ENCODE results near the gene KCND1. TPM values are rescaled to one million over a fixed set of nuclear protein-coding genes. Genes with fewer than 3 reads are reported as not detected.

Gene KCND1
- total and polyA plus RNA-seq, 2 experiments from 2014 or later, result 0.87 to 2.0 TPM

DNA sequence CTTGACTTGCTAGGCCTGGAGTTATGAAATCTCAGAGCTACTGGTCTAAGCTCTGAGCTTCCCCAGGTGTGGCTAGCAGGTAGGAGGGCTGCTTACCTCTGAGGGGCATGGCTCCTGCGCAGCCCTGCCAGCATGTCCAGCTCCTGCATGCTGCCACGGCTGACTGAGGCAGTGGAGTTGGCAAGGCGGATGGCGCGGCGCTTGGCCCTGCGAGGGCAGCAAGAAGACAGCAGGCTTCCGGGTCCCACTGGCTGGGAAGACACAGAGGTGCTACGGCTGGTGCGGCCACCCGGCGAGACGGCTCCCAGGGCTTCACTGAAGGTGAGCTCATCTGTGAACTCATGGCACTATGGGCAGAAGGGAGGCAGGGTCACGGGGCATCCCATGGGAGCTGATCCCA is 5.7 kb downstream of the KCND1 start:
- Histone ChIP-seq H3K36me3 (replicated peaks; ENCODE audit: insufficient read depth, low read depth) (no peaks in the 10 kb centered on the region), H2AFZ (no peak overlapping the region), H4K20me1 (ENCODE audit: insufficient read depth, poor library complexity, severe bottlenecking) (no peaks in the 10 kb centered on the region), H3K27me3 (no peaks in the 10 kb centered on the region), H3K4me3 (no peak overlapping the region), H3K4me2 (no peak overlapping the region), H3K9me3 (ENCODE audit: low read depth) (no peaks in the 10 kb centered on the region), H3K9me2 (replicated peaks; ENCODE audit: insufficient read depth) (no peaks in the 10 kb centered on the region), H3K27ac (no peak overlapping the region), H3K79me2 (no peaks in the 10 kb centered on the region), H3K4me1 (ENCODE audit: insufficient read depth) (peaks cover 3% of the 10 kb centered on the region)
- 91% methylated on average over 14 of the region's 14 CpGs for WGBS (ENCODE audit: low lambda C conversion rate, missing lambda C conversion rate)
- TF ChIP-seq, protein P1, sequence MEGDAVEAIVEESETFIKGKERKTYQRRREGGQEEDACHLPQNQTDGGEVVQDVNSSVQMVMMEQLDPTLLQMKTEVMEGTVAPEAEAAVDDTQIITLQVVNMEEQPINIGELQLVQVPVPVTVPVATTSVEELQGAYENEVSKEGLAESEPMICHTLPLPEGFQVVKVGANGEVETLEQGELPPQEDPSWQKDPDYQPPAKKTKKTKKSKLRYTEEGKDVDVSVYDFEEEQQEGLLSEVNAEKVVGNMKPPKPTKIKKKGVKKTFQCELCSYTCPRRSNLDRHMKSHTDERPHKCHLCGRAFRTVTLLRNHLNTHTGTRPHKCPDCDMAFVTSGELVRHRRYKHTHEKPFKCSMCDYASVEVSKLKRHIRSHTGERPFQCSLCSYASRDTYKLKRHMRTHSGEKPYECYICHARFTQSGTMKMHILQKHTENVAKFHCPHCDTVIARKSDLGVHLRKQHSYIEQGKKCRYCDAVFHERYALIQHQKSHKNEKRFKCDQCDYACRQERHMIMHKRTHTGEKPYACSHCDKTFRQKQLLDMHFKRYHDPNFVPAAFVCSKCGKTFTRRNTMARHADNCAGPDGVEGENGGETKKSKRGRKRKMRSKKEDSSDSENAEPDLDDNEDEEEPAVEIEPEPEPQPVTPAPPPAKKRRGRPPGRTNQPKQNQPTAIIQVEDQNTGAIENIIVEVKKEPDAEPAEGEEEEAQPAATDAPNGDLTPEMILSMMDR (IDR thresholded peaks at IDR 0.05; ENCODE audit: poor library complexity), result no peak
- TF ChIP-seq EZH2 (IDR thresholded peaks at IDR 0.05; ENCODE audit: borderline replicate concordance) (no peak), EZH2phosphoT487 (IDR thresholded peaks at IDR 0.05; ENCODE audit: low read depth, severe bottlenecking, unreplicated experiment) (no peak)
- DNase-seq (ENCODE audit: low spot score), result no peak

DNA sequence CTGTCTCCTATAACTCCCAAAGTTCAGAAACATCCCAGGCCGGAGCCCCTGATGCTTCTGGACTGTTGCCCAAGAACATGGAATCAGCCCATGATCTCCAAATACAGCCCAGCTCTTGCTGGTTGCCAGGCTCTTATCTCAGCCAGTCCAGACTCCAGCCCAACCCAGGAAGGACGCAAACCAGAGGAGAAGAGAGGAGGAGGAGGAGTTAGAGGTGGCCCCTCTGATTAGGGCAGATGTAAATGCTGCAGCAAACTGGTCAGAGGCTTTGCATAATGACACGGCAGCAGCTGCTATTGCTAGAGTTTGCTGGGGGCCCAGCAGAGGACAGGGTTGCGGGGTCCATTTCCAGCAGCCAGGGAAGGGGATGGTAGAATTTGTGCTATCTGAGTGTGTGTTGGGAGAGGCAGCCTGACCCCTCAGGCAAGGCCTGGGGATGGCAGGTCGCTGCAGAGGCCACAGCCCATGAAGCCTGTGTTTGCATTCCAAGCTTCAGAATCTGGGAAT is 10.0 kb downstream of the KCND1 start:
- H3K36me3 ChIP-seq (replicated peaks; ENCODE audit: insufficient read depth, low read depth), result no peaks in the 10 kb centered on the region
- DNase-seq (ENCODE audit: low spot score), result peak; percentile 63
- 35% methylated on average over 5 of the region's 5 CpGs for WGBS (ENCODE audit: low lambda C conversion rate, missing lambda C conversion rate)
- TF ChIP-seq, protein P1 (IDR thresholded peaks at IDR 0.05; ENCODE audit: poor library complexity), result no peak
- TF ChIP-seq EZH2 (IDR thresholded peaks at IDR 0.05; ENCODE audit: borderline replicate concordance) (no peak), EZH2phosphoT487 (IDR thresholded peaks at IDR 0.05; ENCODE audit: low read depth, severe bottlenecking, unreplicated experiment) (no peak)
- H3K9me3 ChIP-seq (ENCODE audit: low read depth), result no peaks in the 10 kb centered on the region
- no peak overlapping the region for H3K4me3 ChIP-seq
- H4K20me1 ChIP-seq (ENCODE audit: insufficient read depth, poor library complexity, severe bottlenecking), result peaks cover 5% of the 10 kb centered on the region
- peaks cover 9% of the 10 kb centered on the region for H3K4me1 ChIP-seq (ENCODE audit: insufficient read depth)
- no peaks in the 10 kb centered on the region for H3K9me2 ChIP-seq (replicated peaks; ENCODE audit: insufficient read depth)
- peak overlapping the region; percentile 81 for H3K27ac ChIP-seq
- H3K27me3 ChIP-seq, result no peaks in the 10 kb centered on the region
- H3K4me2 ChIP-seq, result peak overlapping the region; percentile 57
- peaks cover 5% of the 10 kb centered on the region for H3K79me2 ChIP-seq
- no peak overlapping the region for H2AFZ ChIP-seq

DNA sequence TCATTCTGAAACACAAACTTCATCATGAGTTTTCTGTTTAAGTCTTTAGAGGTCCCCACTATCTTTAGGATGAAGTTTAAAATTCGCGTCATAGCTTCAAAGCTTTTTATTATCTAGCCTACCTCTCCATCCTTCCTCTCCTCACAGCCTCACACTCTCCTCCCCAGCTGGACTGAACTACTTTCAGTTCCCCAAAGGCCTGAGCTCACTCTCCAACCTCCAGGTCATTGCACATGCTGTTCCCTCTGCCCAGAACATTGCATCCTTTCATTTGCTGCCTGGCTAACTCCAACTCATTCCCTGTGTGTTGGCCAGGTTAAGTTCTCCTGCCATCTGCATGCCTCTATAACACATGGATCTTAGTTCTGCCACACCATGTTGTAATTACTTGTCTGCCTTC is 11.4 kb downstream of the KCND1 start:
- Histone ChIP-seq H3K4me1 (ENCODE audit: insufficient read depth) (peaks cover 9% of the 10 kb centered on the region), H3K9me2 (replicated peaks; ENCODE audit: insufficient read depth) (no peaks in the 10 kb centered on the region), H3K27me3 (no peaks in the 10 kb centered on the region), H2AFZ (no peak overlapping the region), H3K4me2 (no peak overlapping the region), H3K4me3 (no peak overlapping the region), H4K20me1 (ENCODE audit: insufficient read depth, poor library complexity, severe bottlenecking) (peaks cover 14% of the 10 kb centered on the region), H3K9me3 (ENCODE audit: low read depth) (no peaks in the 10 kb centered on the region), H3K27ac (no peak overlapping the region), H3K79me2 (peaks cover 19% of the 10 kb centered on the region), H3K36me3 (replicated peaks; ENCODE audit: insufficient read depth, low read depth) (no peaks in the 10 kb centered on the region)
- no peak for TF ChIP-seq EZH2phosphoT487 (IDR thresholded peaks at IDR 0.05; ENCODE audit: low read depth, severe bottlenecking, unreplicated experiment)
- no peak for TF ChIP-seq EZH2 (IDR thresholded peaks at IDR 0.05; ENCODE audit: borderline replicate concordance)
- TF ChIP-seq, protein P1 (IDR thresholded peaks at IDR 0.05; ENCODE audit: poor library complexity), result no peak
- no peak for DNase-seq (ENCODE audit: low spot score)
- 89% methylated on average over 2 of the region's 2 CpGs for WGBS (ENCODE audit: low lambda C conversion rate, missing lambda C conversion rate)
